Keratinocyte (primary cell): ENCODE data around the gene FBXL14. TPM values are rescaled to one million over a fixed set of nuclear protein-coding genes. Genes with fewer than 3 reads are reported as not detected.

Experiments used
- DNase-seq: peaks from one replicate; pipeline ENCODE4 v3.0.0-alpha.2; 2011; ENCODE audit warnings: low read depth, missing footprints, low spot score
- FAIRE-seq: peaks from 2 replicates; lab custom pipeline; 2011; peaks lifted over from hg19 to GRCh38; lab: Jason Lieb, UNC
- H2AFZ ChIP-seq: 2 replicates; pipeline ENCODE4 v1.6.0; 2012; ENCODE audit warnings: low read length, control low read depth, inconsistent platforms; ENCODE audit not compliant: control insufficient read depth
- H3K27ac ChIP-seq: 2 replicates; pipeline ENCODE4 v1.5.1; 2011; ENCODE audit warnings: low read length; ENCODE audit not compliant: control insufficient read depth, insufficient read depth
- H3K27me3 ChIP-seq: 3 replicates; pipeline ENCODE4 v1.6.0; 2011; ENCODE audit warnings: low read length; ENCODE audit not compliant: control insufficient read depth, insufficient read depth; ENCODE audit errors: extremely low read depth
- H3K36me3 ChIP-seq, 2 experiments: 2 replicates in 1 of 2; 3 replicates in 1 of 2; pipeline ENCODE4 v1.5.1; 2011; ENCODE audit warnings: low read length in 2 of 2, mild to moderate bottlenecking in 1 of 2; ENCODE audit not compliant: control insufficient read depth in 2 of 2, insufficient read depth in 2 of 2; ENCODE audit errors: extremely low read depth in 1 of 2
- H3K4me1 ChIP-seq: 3 replicates; pipeline ENCODE4 v1.5.1; 2011; ENCODE audit warnings: low read length; ENCODE audit not compliant: control insufficient read depth, insufficient read depth; ENCODE audit errors: extremely low read depth
- H3K4me2 ChIP-seq: 3 replicates; pipeline ENCODE4 v1.6.0; 2011; ENCODE audit warnings: low read depth, low read length; ENCODE audit not compliant: control insufficient read depth, insufficient read depth; ENCODE audit errors: extremely low read depth
- H3K4me3 ChIP-seq, 3 experiments: fragments of 200-600 bp in 1 of 3; sonication (generic) in 1 of 3; 2 replicates in 2 of 3; 3 replicates in 1 of 3; pipeline ENCODE4 v1.5.1; 2011 to 2016; ENCODE audit warnings: low read length in 3 of 3, mild to moderate bottlenecking in 3 of 3, control low read depth in 2 of 3, inconsistent platforms in 1 of 3, low read depth in 1 of 3, mixed read lengths in 1 of 3, mixed run types in 1 of 3, moderate library complexity in 1 of 3; ENCODE audit not compliant: control insufficient read depth in 2 of 3, insufficient read depth in 2 of 3; ENCODE audit errors: extremely low read depth in 1 of 3
- H3K79me2 ChIP-seq: 2 replicates; pipeline ENCODE4 v1.6.0; 2012; ENCODE audit warnings: low read length; ENCODE audit not compliant: control insufficient read depth, insufficient read depth
- H3K9ac ChIP-seq: 3 replicates; pipeline ENCODE4 v1.6.0; 2011; ENCODE audit warnings: low read length; ENCODE audit not compliant: control insufficient read depth, insufficient read depth; ENCODE audit errors: extremely low read depth
- H3K9me1 ChIP-seq: 3 replicates; pipeline ENCODE4 v1.6.0; 2011; ENCODE audit warnings: low read length; ENCODE audit not compliant: control insufficient read depth, insufficient read depth; ENCODE audit errors: extremely low read depth
- H3K9me3 ChIP-seq: 2 replicates; pipeline ENCODE4 v1.5.1; 2012; ENCODE audit warnings: low read depth, low read length; ENCODE audit not compliant: control insufficient read depth
- H4K20me1 ChIP-seq: 3 replicates; pipeline ENCODE4 v1.6.0; 2011; ENCODE audit warnings: low read length; ENCODE audit not compliant: control insufficient read depth, insufficient read depth; ENCODE audit errors: extremely low read depth
- EZH2 ChIP-seq: IDR thresholded peaks from one replicate; pipeline ENCODE4 v1.6.1; 2012; ENCODE audit warnings: inconsistent platforms, mild to moderate bottlenecking, low read length, moderate library complexity
- dilution Hi-C: fragments of 300-500 bp; cut with MboI; formaldehyde crosslinking; loops from one replicate; pipeline ENCODE4 v1.7.0; 2020; ENCODE audit warnings: low sequenced_read_pairs; ENCODE audit not compliant: extremely low pct_ligation_motif_present
- polyA plus RNA-seq, 5 experiments: library from polyadenylated mRNA; depleted of rRNA in 3 of 5; stranded (reverse) in 3 of 5; stranded (forward) in 1 of 5; unstranded in 1 of 5; fragments of >200 nt; gene quantifications; 1 replicate in 1 of 5; 2 replicates in 3 of 5; 3 replicates in 1 of 5; pipeline versions ENCODE4 v1.2.1 to v1.2.3, GENCODE V29; 2011 to 2012; ENCODE audit warnings: missing spikeins in 2 of 5, low read depth in 1 of 5, low replicate concordance in 1 of 5
- TF ChIP-seq, protein P1 (sequence below), 3 experiments: IDR thresholded peaks in 1 of 3; conservative IDR thresholded peaks in 1 of 3; optimal IDR thresholded peaks in 1 of 3; 2 replicates in 2 of 3; 3 replicates in 1 of 3; pipeline versions ENCODE3 to v1.5.1; 2011; ENCODE audit warnings: low read length in 3 of 3, mild to moderate bottlenecking in 3 of 3, moderate library complexity in 2 of 3, control low read depth in 1 of 3, inconsistent platforms in 1 of 3; ENCODE audit not compliant: insufficient read depth in 2 of 3; ENCODE audit errors: extremely low read depth in 1 of 3

Gene FBXL14
- polyA plus RNA-seq, 1 donor (not counting 4 experiments of a cell fraction or from before 2014, with no cell fraction given), result 1.8 TPM

DNA sequence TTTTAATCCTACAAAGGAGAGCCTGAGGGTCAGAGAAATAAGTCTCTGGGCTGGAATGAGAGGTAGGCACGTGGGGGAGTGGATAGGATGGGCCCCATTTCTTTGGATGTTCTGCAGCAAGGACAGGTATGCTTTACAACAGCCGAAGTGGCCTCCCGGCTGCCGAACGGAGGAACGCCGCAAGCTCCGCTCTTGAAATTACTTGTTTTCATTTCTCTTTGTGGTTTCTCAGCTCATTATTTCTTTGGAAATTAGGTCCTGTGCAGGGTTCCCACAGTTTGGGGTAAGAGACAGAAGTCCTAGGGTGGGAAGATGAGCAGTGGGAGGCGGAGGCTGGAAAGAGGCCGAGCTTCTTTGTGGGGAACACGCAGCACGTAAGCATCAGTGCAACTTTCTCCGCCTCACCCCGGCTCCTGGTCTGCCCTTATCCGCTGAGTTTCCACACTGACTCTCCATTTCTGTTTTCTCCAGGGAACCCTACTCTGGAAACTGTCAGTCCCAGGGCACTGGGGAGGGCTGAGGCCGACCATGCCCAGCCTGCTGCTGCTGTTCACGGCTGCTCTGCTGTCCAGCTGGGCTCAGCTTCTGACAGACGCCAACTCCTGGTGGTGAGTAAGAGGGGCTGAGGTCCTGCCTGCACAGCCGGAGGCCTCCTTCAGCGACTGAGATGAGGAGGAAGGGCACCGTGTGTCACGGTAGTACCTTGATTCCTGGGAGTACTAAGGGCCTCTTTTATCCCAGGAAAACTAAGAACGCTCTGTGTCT is 36.6 kb upstream of the FBXL14 start:
- Histone ChIP-seq H3K9me1 (no peaks in the 10 kb centered on the region), H3K4me2 (no peak overlapping the region), H3K36me3 (peaks cover 1 to 2% of the 10 kb centered on the region in 2 experiments), H3K27me3 (peaks cover 23% of the 10 kb centered on the region), H4K20me1 (no peaks in the 10 kb centered on the region), H3K79me2 (no peaks in the 10 kb centered on the region), H3K27ac (no peak overlapping the region), H2AFZ (no peak overlapping the region), H3K9ac (no peak overlapping the region), H3K4me1 (no peaks in the 10 kb centered on the region), H3K4me3 (no peak overlapping the region), H3K9me3 (no peaks in the 10 kb centered on the region)
- dilution Hi-C loops, result no loop called here
- DNase-seq, result no peak
- no peak for FAIRE-seq
- no peak for TF ChIP-seq EZH2
- TF ChIP-seq, protein P1, sequence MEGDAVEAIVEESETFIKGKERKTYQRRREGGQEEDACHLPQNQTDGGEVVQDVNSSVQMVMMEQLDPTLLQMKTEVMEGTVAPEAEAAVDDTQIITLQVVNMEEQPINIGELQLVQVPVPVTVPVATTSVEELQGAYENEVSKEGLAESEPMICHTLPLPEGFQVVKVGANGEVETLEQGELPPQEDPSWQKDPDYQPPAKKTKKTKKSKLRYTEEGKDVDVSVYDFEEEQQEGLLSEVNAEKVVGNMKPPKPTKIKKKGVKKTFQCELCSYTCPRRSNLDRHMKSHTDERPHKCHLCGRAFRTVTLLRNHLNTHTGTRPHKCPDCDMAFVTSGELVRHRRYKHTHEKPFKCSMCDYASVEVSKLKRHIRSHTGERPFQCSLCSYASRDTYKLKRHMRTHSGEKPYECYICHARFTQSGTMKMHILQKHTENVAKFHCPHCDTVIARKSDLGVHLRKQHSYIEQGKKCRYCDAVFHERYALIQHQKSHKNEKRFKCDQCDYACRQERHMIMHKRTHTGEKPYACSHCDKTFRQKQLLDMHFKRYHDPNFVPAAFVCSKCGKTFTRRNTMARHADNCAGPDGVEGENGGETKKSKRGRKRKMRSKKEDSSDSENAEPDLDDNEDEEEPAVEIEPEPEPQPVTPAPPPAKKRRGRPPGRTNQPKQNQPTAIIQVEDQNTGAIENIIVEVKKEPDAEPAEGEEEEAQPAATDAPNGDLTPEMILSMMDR (optimal IDR thresholded peaks at IDR 0.05 in 1 of 3, IDR thresholded peaks at IDR 0.05 in 1 of 3, conservative IDR thresholded peaks at IDR 0.05 in 1 of 3; ENCODE audit: extremely low read depth in 1 of 3, insufficient read depth in 2 of 3, low read length in 3 of 3), result no peak

DNA sequence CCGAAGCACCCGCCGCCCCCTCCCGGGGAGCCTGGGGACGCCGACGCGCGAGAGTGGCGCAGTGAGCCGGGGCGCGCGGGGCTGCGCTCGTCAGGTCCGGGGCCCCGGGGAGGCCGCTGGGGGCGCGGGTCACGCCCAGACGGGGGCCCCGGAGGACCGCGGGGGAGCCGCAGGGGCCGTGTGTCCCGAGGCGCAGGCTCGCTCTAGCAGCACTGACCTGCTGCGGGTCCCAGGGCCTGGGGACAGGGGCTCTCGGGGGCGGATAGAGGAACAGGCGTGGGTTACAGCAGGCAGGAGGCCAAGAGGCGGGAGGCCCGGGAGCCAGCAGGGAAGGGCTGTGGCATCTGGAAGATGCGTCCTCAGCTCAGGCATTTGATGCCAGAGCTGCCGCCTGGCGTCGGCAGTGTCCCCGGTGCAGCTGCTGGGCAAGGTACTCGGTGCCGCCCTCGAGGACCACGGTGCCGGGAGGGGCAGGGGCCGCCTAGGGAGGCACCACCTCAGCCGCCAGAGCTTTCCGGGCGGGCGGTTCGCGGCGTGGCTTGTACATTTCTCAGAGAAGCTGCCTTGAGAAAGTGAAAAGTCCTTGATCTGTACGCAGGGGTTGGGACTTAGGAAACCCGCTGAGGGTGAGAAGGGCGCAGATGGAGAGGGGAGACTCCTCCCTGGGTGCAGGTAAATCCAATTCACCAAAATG is 35.9 kb upstream of the FBXL14 start:
- Histone ChIP-seq H3K9me1 (no peaks in the 10 kb centered on the region), H3K27ac (no peak overlapping the region), H3K4me2 (peak overlapping the region; percentile 32), H3K9me3 (no peaks in the 10 kb centered on the region), H3K27me3 (peaks cover 23% of the 10 kb centered on the region), H4K20me1 (no peaks in the 10 kb centered on the region), H3K4me1 (peaks cover 4% of the 10 kb centered on the region), H2AFZ (no peak overlapping the region), H3K9ac (no peak overlapping the region), H3K36me3 (peaks cover 1 to 2% of the 10 kb centered on the region in 2 experiments), H3K79me2 (no peaks in the 10 kb centered on the region), H3K4me3 (no peak overlapping the region)
- FAIRE-seq (no peak), DNase-seq (no peak)
- dilution Hi-C loops, result no loop called here
- TF ChIP-seq EZH2, result peak; percentile 13
- TF ChIP-seq, protein P1 (optimal IDR thresholded peaks at IDR 0.05 in 1 of 3, IDR thresholded peaks at IDR 0.05 in 1 of 3, conservative IDR thresholded peaks at IDR 0.05 in 1 of 3; ENCODE audit: extremely low read depth in 1 of 3, insufficient read depth in 2 of 3, low read length in 3 of 3), result peak in 1 of 3 experiments; percentile 43
